ENCODE data around the gene TCIRG1.
A peak's percentile ranks its signal among the peaks of the same experiment; 100 is the strongest.
"Not testable (repeated sequence)": the region's sequence is repeated elsewhere in the genome, so short reads cannot be mapped to it uniquely, and the experiment has no call there.

Gene TCIRG1

GRCh38 chr11:68038718-68039525, at the start of gene TCIRG1:
TSS of gene TCIRG1 (plus strand) at chr11:68039025. CDS start at chr11:68041272, 2,247 bp downstream.
- DNase-seq (ENCODE audit: low read depth in 2 of 2): peak in 1 of 2 donors; percentile 17

GRCh38 chr11:67990546-67991346, 48.1 kb upstream of the TCIRG1 start:
- DNase-seq (ENCODE audit: low read depth in 2 of 2): not testable (repeated sequence)

GRCh38 chr11:67991347-67992121, 47.3 kb upstream of the TCIRG1 start:
- not testable (repeated sequence) for DNase-seq (ENCODE audit: low read depth in 2 of 2)

GRCh38 chr11:67993821-67994220, 45.0 kb upstream of the TCIRG1 start:
- not testable (repeated sequence) for DNase-seq (ENCODE audit: low read depth in 2 of 2)

GRCh38 chr11:67994387-67994786, 44.4 kb upstream of the TCIRG1 start:
- not testable (repeated sequence) for DNase-seq (ENCODE audit: low read depth in 2 of 2)

GRCh38 chr11:67995129-67995528, 43.7 kb upstream of the TCIRG1 start:
- DNase-seq (ENCODE audit: low read depth in 2 of 2): not testable (repeated sequence)

GRCh38 chr11:67995579-67995978, 43.2 kb upstream of the TCIRG1 start:
- not testable (repeated sequence) for DNase-seq (ENCODE audit: low read depth in 2 of 2)

- no peak for DNase-seq (ENCODE audit: low read depth in 2 of 2)
Measured at GRCh38 chr11:67996051-67996450, 42.8 kb upstream of the TCIRG1 start.

- no peak for DNase-seq (ENCODE audit: low read depth in 2 of 2)
Measured at GRCh38 chr11:67996622-67997474, 42.0 kb upstream of the TCIRG1 start.

- DNase-seq (ENCODE audit: low read depth in 2 of 2): no peak
Measured at GRCh38 chr11:67997475-67997921, 41.3 kb upstream of the TCIRG1 start.

- DNase-seq (ENCODE audit: low read depth in 2 of 2): no peak
Measured at GRCh38 chr11:67998150-67999045, 40.4 kb upstream of the TCIRG1 start.

GRCh38 chr11:67999201-67999629, 39.6 kb upstream of the TCIRG1 start:
- no peak for DNase-seq (ENCODE audit: low read depth in 2 of 2)

- DNase-seq (ENCODE audit: low read depth in 2 of 2): no peak
Measured at GRCh38 chr11:67999704-68000103, 39.1 kb upstream of the TCIRG1 start.

- DNase-seq (ENCODE audit: low read depth in 2 of 2): no peak
Measured at GRCh38 chr11:68002575-68002937, 36.3 kb upstream of the TCIRG1 start.

GRCh38 chr11:68002938-68003845, 35.6 kb upstream of the TCIRG1 start:
- DNase-seq (ENCODE audit: low read depth in 2 of 2): peak in 1 of 2 donors; percentile 35

- DNase-seq (ENCODE audit: low read depth in 2 of 2): peak; percentile 55 to 61
Measured at GRCh38 chr11:68003846-68004550, 34.8 kb upstream of the TCIRG1 start, which contains the start of gene UNC93B1. TSS of gene UNC93B1 (minus strand) at chr11:68004097. CDS start at chr11:68004043, 54 bp downstream.

GRCh38 chr11:68004551-68005335, 34.1 kb upstream of the TCIRG1 start:
- no peak for DNase-seq (ENCODE audit: low read depth in 2 of 2)

Measured in stimulated activated CD8-positive, alpha-beta memory T cell treated with anti-CD3 and anti-CD28 coated beads, Interleukin-2, amount 100 ng/mL, for 1 hour (primary cell).